ENCODE measurements around the gene TTC33. TPM values are rescaled to one million over a fixed set of nuclear protein-coding genes. Genes with fewer than 3 reads are reported as not detected.

TTC33 gene
- total RNA-seq, 4 donors from 2014 or later, result 8.5 to 11.8 (median 9.6) TPM

GRCh38 chr5:40557501-40557900 lies 198.3 kb downstream of the TTC33 start:
- no peak overlapping the region for H3K4me3 ChIP-seq
- no peaks in the 10 kb centered on the region for H3K36me3 ChIP-seq
- H3K27ac ChIP-seq, result no peak overlapping the region
- H3K4me1 ChIP-seq, result peaks cover under 1% of the 10 kb centered on the region
- WGBS, result 73% methylated on average over 1 of the region's 1 CpG
- TF ChIP-seq POLR2AphosphoS5 (IDR thresholded peaks at IDR 0.05) (no peak), EP300 (IDR thresholded peaks at IDR 0.05) (no peak), POLR2A (IDR thresholded peaks at IDR 0.05) (no peak)
- TF ChIP-seq, protein P1, sequence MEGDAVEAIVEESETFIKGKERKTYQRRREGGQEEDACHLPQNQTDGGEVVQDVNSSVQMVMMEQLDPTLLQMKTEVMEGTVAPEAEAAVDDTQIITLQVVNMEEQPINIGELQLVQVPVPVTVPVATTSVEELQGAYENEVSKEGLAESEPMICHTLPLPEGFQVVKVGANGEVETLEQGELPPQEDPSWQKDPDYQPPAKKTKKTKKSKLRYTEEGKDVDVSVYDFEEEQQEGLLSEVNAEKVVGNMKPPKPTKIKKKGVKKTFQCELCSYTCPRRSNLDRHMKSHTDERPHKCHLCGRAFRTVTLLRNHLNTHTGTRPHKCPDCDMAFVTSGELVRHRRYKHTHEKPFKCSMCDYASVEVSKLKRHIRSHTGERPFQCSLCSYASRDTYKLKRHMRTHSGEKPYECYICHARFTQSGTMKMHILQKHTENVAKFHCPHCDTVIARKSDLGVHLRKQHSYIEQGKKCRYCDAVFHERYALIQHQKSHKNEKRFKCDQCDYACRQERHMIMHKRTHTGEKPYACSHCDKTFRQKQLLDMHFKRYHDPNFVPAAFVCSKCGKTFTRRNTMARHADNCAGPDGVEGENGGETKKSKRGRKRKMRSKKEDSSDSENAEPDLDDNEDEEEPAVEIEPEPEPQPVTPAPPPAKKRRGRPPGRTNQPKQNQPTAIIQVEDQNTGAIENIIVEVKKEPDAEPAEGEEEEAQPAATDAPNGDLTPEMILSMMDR (IDR thresholded peaks at IDR 0.05), result no peak
- H3K27me3 ChIP-seq, result no peaks in the 10 kb centered on the region
- H3K9me3 ChIP-seq, result no peaks in the 10 kb centered on the region
- no peak for DNase-seq (ENCODE audit: low spot score in 2 of 2)

DNA sequence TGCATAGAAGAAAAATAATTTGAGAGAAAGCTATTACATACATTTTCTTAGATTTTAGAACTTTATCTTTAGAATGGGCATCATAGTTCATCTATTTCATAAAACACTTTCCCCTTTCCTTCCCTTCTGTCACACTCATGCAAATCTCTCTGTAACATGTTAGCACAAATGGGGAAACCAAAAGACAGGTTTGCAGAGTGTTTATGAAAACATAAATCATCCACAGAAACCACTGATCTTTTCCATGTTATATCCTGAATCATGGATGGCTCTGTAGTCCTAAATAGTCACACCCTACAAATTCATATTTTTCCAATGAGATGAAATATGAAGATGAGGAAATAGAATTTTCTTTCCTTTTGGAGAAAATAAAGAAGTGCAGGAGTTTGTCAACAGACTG lies 198.9 kb downstream of the TTC33 start:
- DNase-seq (ENCODE audit: low spot score in 2 of 2), result no peak
- Histone ChIP-seq H3K4me1 (peaks cover 6% of the 10 kb centered on the region), H3K9me3 (no peaks in the 10 kb centered on the region), H3K36me3 (no peaks in the 10 kb centered on the region), H3K27ac (no peak overlapping the region), H3K27me3 (no peaks in the 10 kb centered on the region), H3K4me3 (no peak overlapping the region)
- no peak for TF ChIP-seq POLR2A (IDR thresholded peaks at IDR 0.05)
- TF ChIP-seq, protein P1 (IDR thresholded peaks at IDR 0.05), result no peak
- no peak for TF ChIP-seq POLR2AphosphoS5 (IDR thresholded peaks at IDR 0.05)
- no peak for TF ChIP-seq EP300 (IDR thresholded peaks at IDR 0.05)

- Histone ChIP-seq H3K27me3 (no peaks in the 10 kb centered on the region), H3K9me3 (no peaks in the 10 kb centered on the region), H3K4me1 (peaks cover 13% of the 10 kb centered on the region), H3K36me3 (no peaks in the 10 kb centered on the region), H3K4me3 (no peak overlapping the region), H3K27ac (no peak overlapping the region)
- 90% methylated on average over 1 of the region's 1 CpG for WGBS
- DNase-seq (ENCODE audit: low spot score in 2 of 2), result no peak
- no peak for TF ChIP-seq POLR2A (IDR thresholded peaks at IDR 0.05)
- no peak for TF ChIP-seq EP300 (IDR thresholded peaks at IDR 0.05)
- no peak for TF ChIP-seq POLR2AphosphoS5 (IDR thresholded peaks at IDR 0.05)
- TF ChIP-seq, protein P1 (IDR thresholded peaks at IDR 0.05), result no peak
Measured at GRCh38 chr5:40555886-40556285, 199.9 kb downstream of the TTC33 start.

- Histone ChIP-seq H3K4me1 (peaks cover 13% of the 10 kb centered on the region), H3K27me3 (no peaks in the 10 kb centered on the region), H3K4me3 (no peak overlapping the region), H3K9me3 (no peaks in the 10 kb centered on the region), H3K36me3 (no peaks in the 10 kb centered on the region), H3K27ac (no peak overlapping the region)
- TF ChIP-seq, protein P1 (IDR thresholded peaks at IDR 0.05), result no peak
- no peak for TF ChIP-seq POLR2AphosphoS5 (IDR thresholded peaks at IDR 0.05)
- 49% methylated on average over 1 of the region's 1 CpG for WGBS
- DNase-seq (ENCODE audit: low spot score in 2 of 2), result no peak
Measured at GRCh38 chr5:40554813-40555212, 200.9 kb downstream of the TTC33 start.

DNA sequence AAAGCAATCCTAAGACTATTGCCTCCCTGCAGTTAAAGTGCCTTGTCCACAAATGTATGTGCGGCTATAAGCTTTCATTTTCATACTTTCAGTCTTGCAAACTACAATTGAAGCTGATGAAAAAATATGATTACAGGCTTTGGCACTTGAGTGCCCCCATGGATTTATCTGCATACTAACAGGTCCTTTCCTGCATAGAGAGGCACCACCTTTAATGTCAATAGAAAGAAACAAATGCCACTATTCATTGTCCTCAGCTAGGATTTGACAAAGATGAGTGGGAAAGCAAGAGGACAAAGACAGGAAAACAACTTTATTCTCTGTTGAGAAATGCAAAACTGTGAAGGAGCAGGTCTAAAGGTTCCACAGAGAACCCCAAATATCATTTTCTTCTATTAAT lies 201.7 kb downstream of the TTC33 start:
- Histone ChIP-seq H3K4me3 (no peak overlapping the region), H3K27me3 (no peaks in the 10 kb centered on the region), H3K4me1 (peaks cover 13% of the 10 kb centered on the region), H3K27ac (no peak overlapping the region), H3K36me3 (no peaks in the 10 kb centered on the region), H3K9me3 (no peaks in the 10 kb centered on the region)
- WGBS, result 83% methylated on average over 1 of the region's 1 CpG
- DNase-seq (ENCODE audit: low spot score in 2 of 2), result no peak
- TF ChIP-seq POLR2A (IDR thresholded peaks at IDR 0.05) (no peak), EP300 (IDR thresholded peaks at IDR 0.05) (no peak)
- TF ChIP-seq, protein P1 (IDR thresholded peaks at IDR 0.05), result no peak

Measured in suprapubic skin (tissue), 4 donors.